BJ (cell line): ENCODE measurements around the gene ENGASE. TPM values are rescaled to one million over a fixed set of nuclear protein-coding genes. Genes with fewer than 3 reads are reported as not detected.

Experiments used
- CTCF ChIA-PET: fragments of 350-600 bp; formaldehyde crosslinking; extraction: SDS; loops from one replicate; lab custom pipeline; 2021; ENCODE audit warnings: antibody characterized with exemption, inconsistent platforms; lab: Yijun Ruan, JAX
- POLR2A ChIA-PET: fragments of 300-600 bp; sonication (Branson Sonifier 250); formaldehyde crosslinking; extraction: SDS; loops from one replicate; lab custom pipeline; 2021; ENCODE audit warnings: antibody characterized with exemption; lab: Charles Lee
- DNase-seq: peaks from one replicate; pipeline ENCODE4 v3.0.0-alpha.2; 2011; ENCODE audit warnings: low read depth
- H3K27me3 ChIP-seq: 2 replicates; pipeline ENCODE4 v1.6.0; 2011; ENCODE audit warnings: low read length; ENCODE audit not compliant: control insufficient read depth, insufficient read depth
- H3K36me3 ChIP-seq: 2 replicates; pipeline ENCODE4 v1.5.1; 2011; ENCODE audit warnings: low read length; ENCODE audit not compliant: control insufficient read depth, insufficient read depth
- H3K4me3 ChIP-seq: 2 replicates; pipeline ENCODE4 v1.5.1; 2011; ENCODE audit warnings: low read depth, mild to moderate bottlenecking, control low read depth, low read length
- CTCF ChIP-seq: IDR thresholded peaks from 2 replicates; pipeline ENCODE4 v1.5.1; 2011; ENCODE audit warnings: low read depth, mild to moderate bottlenecking, control low read depth, inconsistent platforms, low read length, moderate library complexity; ENCODE audit not compliant: insufficient read depth
- polyA plus RNA-seq: library from polyadenylated mRNA; depleted of rRNA; stranded (reverse); fragments of >200 nt; gene quantifications from 2 replicates; pipeline ENCODE4 v1.2.3, GENCODE V29; 2011

The ENGASE gene
- polyA plus RNA-seq, 1 experiment, result 7.4 TPM

- H3K36me3 ChIP-seq, result peaks cover 2% of the 10 kb centered on the region; the same call in 1 of the 2 replicates
- ChIA-PET POLR2A (no interaction called here), CTCF (interaction anchor here (0.6 to 3.3 kb wide), 26 partner anchors 10 to 355 kb away, joined by 3 to 61 read pairs (median 10); partner anchors contain the start of gene ENGASE)
- no peaks in the 10 kb centered on the region; the same call in 1 of the 2 replicates for H3K27me3 ChIP-seq
- no peak overlapping the region for H3K4me3 ChIP-seq
- DNase-seq, result no peak
- no peak for TF ChIP-seq CTCF
Measured at GRCh38 chr17:79046197-79046915, 28.3 kb upstream of the ENGASE start.

- peaks cover 2% of the 10 kb centered on the region; the same call in 1 of the 2 replicates for H3K36me3 ChIP-seq
- no peak for DNase-seq
- ChIA-PET POLR2A (no interaction called here), CTCF (interaction anchor here (0.7 to 2.3 kb wide), 3 partner anchors 27 to 344 kb away, joined by 3 to 10 read pairs (median 4); partner anchors contain the start of gene ENGASE)
- H3K27me3 ChIP-seq, result no peaks in the 10 kb centered on the region; the same call in 1 of the 2 replicates
- no peak for TF ChIP-seq CTCF
- H3K4me3 ChIP-seq, result no peak overlapping the region
Measured at GRCh38 chr17:79046916-79047280, 27.7 kb upstream of the ENGASE start.

- H3K36me3 ChIP-seq, result peaks cover 2% of the 10 kb centered on the region; the same call in 1 of the 2 replicates
- H3K27me3 ChIP-seq, result no peaks in the 10 kb centered on the region; the same call in 1 of the 2 replicates
- CTCF ChIA-PET, result interaction anchor here (0.7 to 3.2 kb wide), 6 partner anchors 27 to 345 kb away, joined by 3 to 23 read pairs (median 4); partner anchors contain the start of gene ENGASE
- no peak for TF ChIP-seq CTCF
- POLR2A ChIA-PET, result no interaction called here
- no peak for DNase-seq
- no peak overlapping the region for H3K4me3 ChIP-seq
Measured at GRCh38 chr17:79047291-79047920, 27.2 kb upstream of the ENGASE start.

GRCh38 chr17:79047923-79048825 lies 26.4 kb upstream of the ENGASE start:
- POLR2A ChIA-PET, result no interaction called here
- no peak for TF ChIP-seq CTCF
- H3K36me3 ChIP-seq, result peaks cover 2% of the 10 kb centered on the region; the same call in 1 of the 2 replicates
- H3K27me3 ChIP-seq, result no peaks in the 10 kb centered on the region; the same call in 1 of the 2 replicates
- CTCF ChIA-PET, result interaction anchor here (1.0 to 4.3 kb wide), 7 partner anchors 17 to 344 kb away, joined by 3 to 23 read pairs (median 4); no protein-coding TSS in a partner anchor
- no peak overlapping the region for H3K4me3 ChIP-seq
- no peak for DNase-seq
